PC-9 (cell line): ENCODE data around the gene CEACAM6.

Experiments used
- EZH2 ChIP-seq: fragments of 200-600 bp; sonication (generic); IDR thresholded peaks from 2 replicates; pipeline ENCODE4 v1.8.0; 2017; ENCODE audit warnings: antibody characterized with exemption, low read depth
- TF ChIP-seq, protein P1 (sequence below): fragments of 200-600 bp; sonication (generic); conservative IDR thresholded peaks from 2 replicates; pipeline ENCODE4 v1.6.1; 2017; ENCODE audit warnings: mixed run types, antibody characterized with exemption, mild to moderate bottlenecking, moderate library complexity

DNA sequence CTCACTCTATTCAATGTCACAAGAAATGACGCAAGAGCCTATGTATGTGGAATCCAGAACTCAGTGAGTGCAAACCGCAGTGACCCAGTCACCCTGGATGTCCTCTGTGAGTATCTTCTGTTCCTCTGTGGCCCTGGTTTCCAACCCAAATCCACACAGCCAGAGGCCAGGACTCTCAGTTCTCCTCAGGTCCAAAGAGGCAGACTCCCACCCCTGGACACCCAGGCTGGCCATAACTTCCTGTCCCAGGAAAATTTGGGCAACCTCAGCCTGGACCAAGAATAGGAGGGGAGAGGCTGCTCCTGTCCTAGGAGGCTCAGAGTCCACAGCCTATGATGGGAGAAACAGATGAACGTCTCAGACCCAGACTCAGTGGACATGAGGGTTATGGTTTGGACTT, 35.2 kb upstream of the CEACAM6 start:
- TF ChIP-seq, protein P1, sequence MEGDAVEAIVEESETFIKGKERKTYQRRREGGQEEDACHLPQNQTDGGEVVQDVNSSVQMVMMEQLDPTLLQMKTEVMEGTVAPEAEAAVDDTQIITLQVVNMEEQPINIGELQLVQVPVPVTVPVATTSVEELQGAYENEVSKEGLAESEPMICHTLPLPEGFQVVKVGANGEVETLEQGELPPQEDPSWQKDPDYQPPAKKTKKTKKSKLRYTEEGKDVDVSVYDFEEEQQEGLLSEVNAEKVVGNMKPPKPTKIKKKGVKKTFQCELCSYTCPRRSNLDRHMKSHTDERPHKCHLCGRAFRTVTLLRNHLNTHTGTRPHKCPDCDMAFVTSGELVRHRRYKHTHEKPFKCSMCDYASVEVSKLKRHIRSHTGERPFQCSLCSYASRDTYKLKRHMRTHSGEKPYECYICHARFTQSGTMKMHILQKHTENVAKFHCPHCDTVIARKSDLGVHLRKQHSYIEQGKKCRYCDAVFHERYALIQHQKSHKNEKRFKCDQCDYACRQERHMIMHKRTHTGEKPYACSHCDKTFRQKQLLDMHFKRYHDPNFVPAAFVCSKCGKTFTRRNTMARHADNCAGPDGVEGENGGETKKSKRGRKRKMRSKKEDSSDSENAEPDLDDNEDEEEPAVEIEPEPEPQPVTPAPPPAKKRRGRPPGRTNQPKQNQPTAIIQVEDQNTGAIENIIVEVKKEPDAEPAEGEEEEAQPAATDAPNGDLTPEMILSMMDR, result no peak
- no peak for TF ChIP-seq EZH2
